PFSK-1 (cell line): ENCODE measurements around the gene CCDC88C.

Experiments used
- FOXP2 ChIP-seq: optimal IDR thresholded peaks from 2 replicates; pipeline ENCODE3; 2011; ENCODE audit warnings: borderline replicate concordance, control low read depth, inconsistent platforms; ENCODE audit not compliant: insufficient read depth; ENCODE audit errors: extremely low read length, extremely low read depth
- POLR2AphosphoS5 ChIP-seq: IDR thresholded peaks from 2 replicates; pipeline ENCODE4 v1.6.1; 2012; ENCODE audit warnings: low read depth, mild to moderate bottlenecking, control low read depth, low read length, moderate library complexity
- SIN3A ChIP-seq: IDR thresholded peaks from 2 replicates; pipeline ENCODE4 v1.6.1; 2012; ENCODE audit warnings: mild to moderate bottlenecking, low read length, moderate library complexity, borderline replicate concordance; ENCODE audit not compliant: insufficient read depth
- TAF1 ChIP-seq: IDR thresholded peaks from 2 replicates; pipeline ENCODE4 v1.6.1; 2012; ENCODE audit warnings: low read length, control low read depth, borderline replicate concordance; ENCODE audit not compliant: insufficient read depth
- TF ChIP-seq, protein P1 (sequence below), 2 experiments: IDR thresholded peaks; 2 replicates each; pipeline versions ENCODE4 v1.6.1 to v1.8.0; 2011 to 2012; ENCODE audit warnings: low read depth in 2 of 2, low read length in 2 of 2, control low read depth in 1 of 2, inconsistent platforms in 1 of 2, mild to moderate bottlenecking in 1 of 2, moderate library complexity in 1 of 2; ENCODE audit not compliant: insufficient read depth in 1 of 2

DNA sequence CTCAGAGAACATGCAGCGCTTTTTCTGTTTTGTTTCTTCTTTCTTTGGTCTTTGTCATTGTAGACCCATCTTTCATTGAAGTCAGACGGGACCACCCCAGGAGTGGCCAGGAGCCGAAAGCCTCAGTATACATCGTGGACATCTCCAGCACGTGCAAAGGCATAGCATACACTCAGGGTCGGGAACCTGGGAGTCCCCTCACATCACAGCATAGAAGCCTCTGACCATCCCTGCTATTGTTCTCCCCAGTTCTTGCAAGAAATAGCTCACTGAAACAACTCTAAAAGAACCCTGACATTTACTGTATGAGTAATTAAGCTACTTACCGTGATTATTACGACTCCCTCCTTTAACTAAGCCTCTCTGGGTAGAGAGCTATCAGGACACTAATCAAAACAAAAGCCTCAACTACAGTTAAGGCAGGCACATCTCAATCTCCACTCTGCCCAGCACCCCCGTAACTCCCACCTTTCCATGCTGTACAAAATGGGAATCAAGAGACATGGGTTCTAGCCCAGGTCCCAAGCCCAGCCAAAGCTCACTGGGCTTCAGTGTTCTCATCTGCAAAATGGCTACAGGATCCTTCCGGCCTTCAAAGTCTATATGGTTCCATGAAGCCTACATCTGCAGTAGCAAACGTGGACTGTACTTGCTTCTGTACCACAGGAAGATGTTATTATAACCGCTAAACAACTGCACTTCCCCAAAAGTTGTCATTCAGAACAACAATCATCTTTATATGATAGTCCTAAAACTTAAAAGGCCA lies 6.7 kb downstream of the CCDC88C start:
- TF ChIP-seq, protein P1, sequence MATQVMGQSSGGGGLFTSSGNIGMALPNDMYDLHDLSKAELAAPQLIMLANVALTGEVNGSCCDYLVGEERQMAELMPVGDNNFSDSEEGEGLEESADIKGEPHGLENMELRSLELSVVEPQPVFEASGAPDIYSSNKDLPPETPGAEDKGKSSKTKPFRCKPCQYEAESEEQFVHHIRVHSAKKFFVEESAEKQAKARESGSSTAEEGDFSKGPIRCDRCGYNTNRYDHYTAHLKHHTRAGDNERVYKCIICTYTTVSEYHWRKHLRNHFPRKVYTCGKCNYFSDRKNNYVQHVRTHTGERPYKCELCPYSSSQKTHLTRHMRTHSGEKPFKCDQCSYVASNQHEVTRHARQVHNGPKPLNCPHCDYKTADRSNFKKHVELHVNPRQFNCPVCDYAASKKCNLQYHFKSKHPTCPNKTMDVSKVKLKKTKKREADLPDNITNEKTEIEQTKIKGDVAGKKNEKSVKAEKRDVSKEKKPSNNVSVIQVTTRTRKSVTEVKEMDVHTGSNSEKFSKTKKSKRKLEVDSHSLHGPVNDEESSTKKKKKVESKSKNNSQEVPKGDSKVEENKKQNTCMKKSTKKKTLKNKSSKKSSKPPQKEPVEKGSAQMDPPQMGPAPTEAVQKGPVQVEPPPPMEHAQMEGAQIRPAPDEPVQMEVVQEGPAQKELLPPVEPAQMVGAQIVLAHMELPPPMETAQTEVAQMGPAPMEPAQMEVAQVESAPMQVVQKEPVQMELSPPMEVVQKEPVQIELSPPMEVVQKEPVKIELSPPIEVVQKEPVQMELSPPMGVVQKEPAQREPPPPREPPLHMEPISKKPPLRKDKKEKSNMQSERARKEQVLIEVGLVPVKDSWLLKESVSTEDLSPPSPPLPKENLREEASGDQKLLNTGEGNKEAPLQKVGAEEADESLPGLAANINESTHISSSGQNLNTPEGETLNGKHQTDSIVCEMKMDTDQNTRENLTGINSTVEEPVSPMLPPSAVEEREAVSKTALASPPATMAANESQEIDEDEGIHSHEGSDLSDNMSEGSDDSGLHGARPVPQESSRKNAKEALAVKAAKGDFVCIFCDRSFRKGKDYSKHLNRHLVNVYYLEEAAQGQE (IDR thresholded peaks at IDR 0.05; ENCODE audit: insufficient read depth in 1 of 2, low read depth in 2 of 2, low read length in 2 of 2), result no peak
- no peak for TF ChIP-seq TAF1
- no peak for TF ChIP-seq SIN3A
- no peak for TF ChIP-seq POLR2AphosphoS5
- TF ChIP-seq FOXP2, result no peak
